IPS-18a (cell line): ENCODE measurements around the gene SYNRG.
"Not testable (repeated sequence)": the region's sequence is repeated elsewhere in the genome, so short reads cannot be mapped to it uniquely, and the experiment has no call there.

ENCODE experiments used
- H3K27ac ChIP-seq: one replicate; pipeline ENCODE4 v1.5.1; 2013; ENCODE audit warnings: low read length
- H3K27me3 ChIP-seq: one replicate; pipeline ENCODE4 v1.6.1; 2013; ENCODE audit warnings: mild to moderate bottlenecking, low read length; ENCODE audit not compliant: control insufficient read depth, insufficient read depth
- H3K36me3 ChIP-seq: one replicate; pipeline ENCODE4 v1.6.1; 2013; ENCODE audit warnings: low read depth, low read length; ENCODE audit not compliant: control insufficient read depth
- H3K4me1 ChIP-seq: one replicate; pipeline ENCODE4 v1.6.1; 2013; ENCODE audit warnings: low read depth, low read length; ENCODE audit not compliant: control insufficient read depth
- H3K4me3 ChIP-seq: one replicate; pipeline ENCODE4 v1.5.1; 2013; ENCODE audit warnings: low read length
- H3K9ac ChIP-seq: one replicate; pipeline ENCODE4 v1.6.1; 2013; ENCODE audit warnings: mild to moderate bottlenecking, low read length, moderate library complexity
- H3K9me3 ChIP-seq: one replicate; pipeline ENCODE4 v1.6.1; 2013; ENCODE audit warnings: low read depth, low read length; ENCODE audit not compliant: control insufficient read depth

Gene SYNRG

DNA sequence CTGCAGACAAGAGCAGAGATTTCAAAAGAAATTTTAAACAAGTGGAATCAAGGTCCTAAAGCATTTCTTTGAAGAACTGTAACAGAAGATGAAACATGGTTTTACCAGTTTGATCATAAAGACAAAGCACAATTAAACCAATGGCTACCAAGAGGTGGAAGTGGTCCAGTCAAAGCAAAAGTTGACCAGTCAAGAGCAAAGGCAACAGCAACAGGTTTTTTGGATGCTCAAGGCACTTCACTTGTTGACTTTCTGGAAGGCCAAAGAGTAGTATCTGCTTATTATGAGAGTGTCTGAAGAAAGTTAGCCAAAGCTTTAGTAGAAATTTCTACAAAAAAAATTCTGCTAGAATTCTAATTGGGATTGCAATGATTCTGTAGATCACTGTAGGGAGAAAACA lies 28.7 kb upstream of the SYNRG start:
- Histone ChIP-seq H3K9ac (no peak overlapping the region), H3K4me1 (peaks cover 5% of the 10 kb centered on the region), H3K4me3 (no peak overlapping the region), H3K27me3 (no peaks in the 10 kb centered on the region), H3K9me3 (no peaks in the 10 kb centered on the region), H3K36me3 (peaks cover 40% of the 10 kb centered on the region), H3K27ac (no peak overlapping the region)

DNA sequence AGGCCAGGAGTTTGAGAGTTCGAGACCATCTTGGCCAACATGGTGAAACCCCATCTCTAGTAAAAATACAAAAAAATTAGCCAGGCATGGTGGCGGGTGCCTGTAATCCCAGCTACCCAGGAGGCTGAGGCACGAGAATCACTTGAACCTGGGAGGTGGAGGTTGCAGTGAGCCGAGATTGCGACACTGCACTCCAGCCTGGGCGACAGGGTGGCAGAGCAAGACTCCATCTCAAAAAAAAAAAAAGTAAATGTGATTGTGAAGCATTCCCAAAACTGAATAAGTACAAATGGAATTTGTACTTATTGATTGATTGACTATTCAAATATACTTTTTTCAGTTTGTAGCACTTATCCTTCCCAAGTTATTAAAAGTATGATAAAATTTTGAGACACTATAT lies 7.2 kb upstream of the SYNRG start:
- H3K36me3 ChIP-seq: peaks cover 74% of the 10 kb centered on the region
- H3K9me3 ChIP-seq: not testable (repeated sequence)

DNA sequence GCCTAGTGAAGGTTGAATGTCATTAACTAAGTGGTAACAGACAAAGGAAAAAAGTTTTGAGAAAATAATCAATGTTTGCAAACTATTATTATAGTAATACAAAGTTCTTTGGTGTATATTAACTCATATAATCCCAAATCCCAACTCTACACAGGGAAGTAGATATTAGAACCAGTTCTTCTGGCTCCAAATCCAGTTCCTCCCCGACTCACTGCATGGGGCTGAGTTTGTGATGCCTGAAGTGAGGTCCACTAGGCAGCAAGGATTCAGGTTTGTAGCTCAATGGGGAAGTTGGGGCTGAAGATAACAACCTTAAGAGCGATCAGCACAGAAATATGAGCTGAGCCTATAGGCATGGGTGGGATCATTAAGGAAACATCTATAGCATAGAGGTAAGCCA lies 5.6 kb upstream of the SYNRG start:
- no peaks in the 10 kb centered on the region for H3K9me3 ChIP-seq
- H3K4me3 ChIP-seq: no peak overlapping the region
- H3K27ac ChIP-seq: no peak overlapping the region
- peaks cover 58% of the 10 kb centered on the region for H3K36me3 ChIP-seq
- H3K27me3 ChIP-seq: no peaks in the 10 kb centered on the region
- no peak overlapping the region for H3K9ac ChIP-seq
- no peaks in the 10 kb centered on the region for H3K4me1 ChIP-seq

More for the DNA sequence above, 7.2 kb upstream of the SYNRG start:
- H3K4me3 ChIP-seq, H3K27ac ChIP-seq, H3K4me1 ChIP-seq, H3K27me3 ChIP-seq, H3K9ac ChIP-seq: not testable (repeated sequence)

DNA sequence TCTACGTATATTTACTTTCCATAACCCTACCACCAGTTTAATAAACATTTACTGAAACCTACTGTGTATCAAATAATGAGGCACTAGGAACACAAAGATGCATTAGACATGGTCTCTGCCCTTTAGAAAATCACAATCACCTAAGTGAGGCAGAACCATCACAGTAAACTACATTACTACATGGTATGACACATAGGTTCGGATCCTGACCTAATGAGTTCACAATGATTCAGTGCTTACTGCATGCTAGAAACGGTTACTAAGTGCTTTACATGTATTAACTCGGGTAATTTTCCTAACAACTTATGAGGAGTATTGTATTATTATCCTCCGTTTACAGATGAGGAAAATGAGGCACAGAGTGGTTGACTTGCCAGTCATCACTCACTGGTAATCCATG lies 5.2 kb upstream of the SYNRG start:
- no peak overlapping the region for H3K27ac ChIP-seq
- H3K4me3 ChIP-seq: no peak overlapping the region
- peaks cover 53% of the 10 kb centered on the region for H3K36me3 ChIP-seq
- H3K9me3 ChIP-seq: no peaks in the 10 kb centered on the region
- no peak overlapping the region for H3K9ac ChIP-seq
- no peaks in the 10 kb centered on the region for H3K27me3 ChIP-seq
- no peaks in the 10 kb centered on the region for H3K4me1 ChIP-seq

DNA sequence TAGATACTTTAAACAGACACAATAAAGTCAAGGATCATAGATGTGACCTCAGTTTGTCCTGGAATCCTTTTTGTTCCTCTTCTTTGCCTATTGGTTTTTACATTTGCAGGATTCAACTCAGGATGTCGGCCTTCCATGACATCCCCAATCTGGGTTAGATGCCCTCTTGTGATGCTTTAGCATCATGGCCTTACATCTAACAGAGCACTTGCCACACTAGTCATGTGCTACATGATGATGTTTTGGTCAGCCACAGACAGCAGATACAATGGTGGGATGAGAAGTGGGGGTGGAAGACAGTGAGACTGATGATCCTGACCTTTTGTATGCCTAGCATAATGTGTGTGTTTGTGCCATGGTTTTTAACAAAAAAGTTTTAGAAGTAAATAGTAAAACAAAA lies 1.8 kb upstream of the SYNRG start:
- H3K9ac ChIP-seq: no peak overlapping the region
- H3K27me3 ChIP-seq: no peaks in the 10 kb centered on the region
- H3K9me3 ChIP-seq: no peaks in the 10 kb centered on the region
- peaks cover 31% of the 10 kb centered on the region for H3K36me3 ChIP-seq
- H3K4me3 ChIP-seq: no peak overlapping the region
- no peaks in the 10 kb centered on the region for H3K4me1 ChIP-seq
- no peak overlapping the region for H3K27ac ChIP-seq

DNA sequence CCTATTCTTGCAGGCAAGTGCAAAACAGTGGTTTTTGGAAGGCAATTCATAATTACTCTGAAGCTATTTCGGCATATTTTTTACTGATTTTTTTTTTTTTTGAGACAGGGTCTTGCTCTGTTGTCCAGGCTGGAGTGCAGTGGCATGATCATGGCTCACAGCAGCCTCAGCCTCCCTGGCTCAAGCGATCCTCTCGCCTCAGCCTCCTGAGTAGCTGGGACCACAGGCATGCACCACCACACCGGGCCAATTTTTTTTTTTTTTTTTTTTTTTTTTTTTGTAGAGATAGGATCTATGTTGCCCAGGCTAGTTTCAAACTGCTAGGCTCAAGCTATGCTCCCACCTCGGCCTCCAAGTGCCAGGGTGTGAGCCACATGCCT lies 813 bp upstream of the SYNRG start:
- H3K9me3 ChIP-seq, H3K4me1 ChIP-seq, H3K27me3 ChIP-seq: not testable (repeated sequence)
- Histone ChIP-seq H3K27ac (peak overlapping the region; percentile 87), H3K9ac (peak overlapping the region; percentile 67), H3K4me3 (peak overlapping the region; percentile 96), H3K36me3 (peaks cover 28% of the 10 kb centered on the region)

DNA sequence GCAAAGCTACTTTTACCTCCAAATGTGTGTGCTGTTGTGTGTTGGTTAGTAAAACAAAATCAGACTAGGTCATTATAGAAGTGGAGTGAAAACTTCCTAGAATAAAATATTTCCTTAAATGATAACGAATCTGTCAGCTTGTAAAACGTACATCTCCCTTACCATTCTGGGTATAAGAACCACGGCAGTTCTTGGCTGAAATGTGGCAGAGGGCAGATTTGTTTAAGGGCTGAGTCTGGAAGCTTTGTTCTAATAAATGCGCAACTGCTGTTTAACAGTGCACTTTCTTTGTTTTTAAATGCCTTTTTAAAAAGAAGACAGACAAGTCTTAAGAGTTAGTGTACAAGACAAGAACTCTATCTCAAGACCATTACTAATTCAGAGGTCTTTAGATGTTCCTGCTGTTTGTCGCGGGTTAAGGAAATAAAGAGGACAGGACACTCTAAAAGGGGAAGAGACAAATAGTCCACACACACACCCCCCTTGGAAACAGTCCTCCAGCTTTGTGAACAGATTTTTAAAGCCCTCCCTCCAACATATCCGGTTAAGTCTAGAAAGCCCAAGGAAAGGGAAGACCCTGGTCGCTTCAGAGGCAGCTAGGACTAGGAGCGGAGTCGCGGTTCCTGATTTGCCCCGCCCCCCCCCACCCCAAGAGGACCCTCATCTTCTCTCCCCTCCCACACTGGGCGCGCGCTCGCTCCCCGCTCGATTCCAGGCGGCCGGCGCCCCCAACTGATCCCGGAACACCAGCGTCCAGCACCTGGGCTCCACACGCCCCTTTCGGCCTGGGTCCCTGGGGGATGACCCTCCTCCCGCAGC lies 658 bp downstream of the SYNRG start:
- Histone ChIP-seq H3K4me1 (no peaks in the 10 kb centered on the region), H3K9me3 (no peaks in the 10 kb centered on the region), H3K27ac (no peak overlapping the region), H3K36me3 (peaks cover 13% of the 10 kb centered on the region), H3K4me3 (peak overlapping the region; percentile 96), H3K9ac (peak overlapping the region; percentile 83), H3K27me3 (no peaks in the 10 kb centered on the region)

DNA sequence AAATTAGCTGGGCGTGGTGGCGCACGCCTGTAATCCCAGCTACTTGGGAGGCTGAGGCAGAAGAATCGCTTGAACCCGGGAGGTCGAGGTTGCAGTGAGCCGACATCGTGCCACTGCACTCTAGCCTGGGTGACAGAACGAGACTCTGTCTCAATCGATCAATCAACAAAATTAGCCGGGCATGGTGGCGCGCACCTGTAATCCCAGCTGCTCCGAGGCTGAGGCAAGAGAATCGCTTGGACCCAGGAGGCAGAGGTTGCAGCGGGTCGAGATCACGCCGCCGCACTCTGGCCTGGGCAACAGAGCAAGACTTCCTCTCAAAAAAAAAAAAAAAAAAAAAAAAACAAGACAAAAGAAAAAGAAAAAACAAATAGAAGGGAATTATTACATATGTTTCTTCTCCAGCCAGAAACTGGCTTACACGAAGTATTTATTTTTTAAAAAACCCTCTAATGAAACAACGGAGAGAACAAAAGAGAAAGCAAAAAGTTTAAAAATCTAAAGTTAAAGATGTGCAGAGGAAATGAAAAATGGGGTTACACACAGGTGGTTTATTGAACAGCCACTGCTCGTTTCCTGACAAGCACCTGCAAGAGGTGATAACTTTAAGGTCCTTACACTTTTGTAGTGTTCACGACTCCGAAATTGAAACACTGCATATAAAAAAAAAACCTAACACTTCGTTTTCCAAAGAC lies 1.4 kb downstream of the SYNRG start:
- H3K4me3 ChIP-seq: peak overlapping the region; percentile 96
- H3K27ac ChIP-seq: no peak overlapping the region
- no peaks in the 10 kb centered on the region for H3K9me3 ChIP-seq
- H3K36me3 ChIP-seq: peaks cover 5% of the 10 kb centered on the region
- H3K9ac ChIP-seq: peak overlapping the region; percentile 83
- no peaks in the 10 kb centered on the region for H3K4me1 ChIP-seq
- H3K27me3 ChIP-seq: no peaks in the 10 kb centered on the region

DNA sequence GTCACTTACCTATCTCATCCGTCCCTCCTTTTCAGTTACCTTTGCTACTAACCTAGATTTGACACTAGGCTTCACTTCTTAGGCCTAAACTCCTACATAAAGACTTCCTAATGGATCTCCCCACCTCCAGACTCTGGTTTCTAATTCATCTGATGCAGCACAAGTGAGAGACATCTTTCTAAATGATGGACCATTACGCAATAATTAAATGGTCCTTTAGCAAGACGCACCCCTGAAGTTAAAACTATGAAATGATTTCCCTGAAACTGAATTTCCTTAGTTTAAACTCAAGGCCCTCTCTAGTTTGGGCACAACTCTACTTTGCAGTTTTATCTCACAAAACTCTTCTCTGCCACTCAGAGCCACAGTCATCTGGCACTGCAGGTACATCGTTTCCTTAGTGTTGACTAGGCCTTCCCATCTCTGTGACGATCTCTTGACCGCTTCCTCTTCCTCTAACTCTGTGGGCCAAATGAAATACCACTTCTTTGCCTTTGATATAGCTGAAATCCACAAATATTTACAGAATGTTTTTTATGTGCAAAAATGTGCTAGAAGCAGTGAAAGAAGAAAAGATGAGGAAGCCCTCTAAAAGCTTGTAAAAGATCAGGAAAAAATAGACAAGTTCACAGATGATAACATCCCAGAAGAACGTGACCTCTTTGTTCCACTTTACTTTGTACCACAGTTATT lies 3.3 kb downstream of the SYNRG start:
- no peak overlapping the region for H3K27ac ChIP-seq
- H3K27me3 ChIP-seq: no peaks in the 10 kb centered on the region
- H3K4me1 ChIP-seq: no peaks in the 10 kb centered on the region
- no peaks in the 10 kb centered on the region for H3K36me3 ChIP-seq
- no peaks in the 10 kb centered on the region for H3K9me3 ChIP-seq
- no peak overlapping the region for H3K9ac ChIP-seq
- H3K4me3 ChIP-seq: no peak overlapping the region

DNA sequence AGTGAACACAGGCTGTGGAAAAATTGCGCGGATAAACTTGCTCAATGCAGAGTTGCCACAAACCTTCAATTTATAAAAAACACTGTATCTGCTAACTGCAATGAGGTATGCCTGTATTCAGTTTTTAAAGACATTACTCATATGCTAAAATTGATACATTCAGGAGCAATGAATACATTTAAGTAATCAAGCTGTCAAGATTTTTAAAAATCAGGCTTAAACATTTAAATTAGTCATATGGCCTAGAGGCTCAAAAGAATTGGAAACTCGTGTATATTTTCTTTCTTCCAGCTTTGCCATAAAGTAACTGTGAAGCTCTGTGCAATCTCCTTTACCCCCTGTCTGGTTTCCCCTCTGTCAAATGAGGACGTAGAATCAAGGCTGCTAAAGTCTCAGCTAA lies 4.1 kb downstream of the SYNRG start:
- Histone ChIP-seq H3K9ac (no peak overlapping the region), H3K4me3 (no peak overlapping the region), H3K36me3 (no peaks in the 10 kb centered on the region), H3K27me3 (no peaks in the 10 kb centered on the region), H3K9me3 (no peaks in the 10 kb centered on the region), H3K27ac (no peak overlapping the region), H3K4me1 (no peaks in the 10 kb centered on the region)

DNA sequence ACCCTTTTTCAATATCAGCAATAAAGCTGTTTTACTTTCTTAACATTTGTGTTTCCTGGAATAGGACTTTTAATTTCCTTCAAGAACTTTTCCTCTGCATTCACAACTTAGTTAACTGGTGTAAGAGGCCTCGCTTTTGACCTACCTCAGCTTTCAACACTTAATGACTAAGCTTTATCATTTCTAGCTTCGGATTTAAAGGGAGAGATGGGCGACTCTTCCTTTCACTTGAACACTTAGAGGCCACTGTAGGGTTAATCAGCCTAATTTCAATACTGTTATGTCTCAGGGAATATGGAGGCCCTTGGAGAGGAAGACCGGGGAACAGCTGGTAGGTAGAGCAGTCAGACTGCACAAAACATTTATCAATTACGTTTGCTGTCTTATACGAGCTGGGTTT lies 4.7 kb downstream of the SYNRG start:
- H3K9me3 ChIP-seq: no peaks in the 10 kb centered on the region
- no peak overlapping the region for H3K9ac ChIP-seq
- H3K27ac ChIP-seq: no peak overlapping the region
- no peaks in the 10 kb centered on the region for H3K36me3 ChIP-seq
- H3K27me3 ChIP-seq: no peaks in the 10 kb centered on the region
- no peak overlapping the region for H3K4me3 ChIP-seq
- no peaks in the 10 kb centered on the region for H3K4me1 ChIP-seq
